Measurements from ENCODE around the gene KRTAP12-1.

- TF ChIP-seq CTCF (conservative IDR thresholded peaks at IDR 0.05 in 1 of 2, IDR thresholded peaks at IDR 0.05 in 1 of 2; ENCODE audit: low read depth in 1 of 2, low read length in 2 of 2) (no peak), EZH2 (IDR thresholded peaks at IDR 0.05; ENCODE audit: low read length, missing control alignments) (no peak)
These were observed 22.9 kb downstream of the KRTAP12-1 start for GRCh38 chr21:44658913-44659595.

All from fibroblast of lung (primary cell).